Activated CD4-positive, alpha-beta T cell treated with anti-CD3 and anti-CD28 coated beads, Interleukin-2, amount 10 ng/mL, durations not matched to agents 24 days and 14 days (primary cell): ENCODE measurements around the gene PTPRT. TPM values are rescaled to one million over a fixed set of nuclear protein-coding genes. Genes with fewer than 3 reads are reported as not detected.

Experiments used
- DNase-seq: peaks from one replicate; pipeline ENCODE4 v3.0.0; 2022
- H3K27ac Mint-ChIP-seq: one replicate; pipeline ENCODE4 v1.8.0; 2022; ENCODE audit warnings: mild to moderate bottlenecking, mixed read lengths
- H3K27me3 Mint-ChIP-seq: one replicate; pipeline ENCODE4 v1.8.0; 2022; ENCODE audit warnings: mixed read lengths
- H3K36me3 Mint-ChIP-seq: one replicate; pipeline ENCODE4 v1.8.0; 2022; ENCODE audit warnings: low read depth, mild to moderate bottlenecking, mixed read lengths
- H3K4me1 Mint-ChIP-seq: one replicate; pipeline ENCODE4 v1.8.0; 2021; ENCODE audit warnings: mixed read lengths
- H3K4me3 Mint-ChIP-seq: one replicate; pipeline ENCODE4 v1.8.0; 2022; ENCODE audit warnings: mild to moderate bottlenecking, moderate library complexity, mixed read lengths
- H3K9me3 Mint-ChIP-seq: one replicate; pipeline ENCODE4 v1.8.0; 2021; ENCODE audit warnings: mixed read lengths
- intact Hi-C: fragments of 100-400 bp; cut with micrococcal nuclease; formaldehyde crosslinking; loops from one replicate; pipeline ENCODE4 v1.15.1; 2023
- total RNA-seq: library from RNA; stranded (reverse); gene quantifications from 2 replicates; pipeline ENCODE4 v1.2.3, GENCODE V29; 2022

PTPRT gene
- total RNA-seq, 1 donor from 2014 or later, result not detected

DNA sequence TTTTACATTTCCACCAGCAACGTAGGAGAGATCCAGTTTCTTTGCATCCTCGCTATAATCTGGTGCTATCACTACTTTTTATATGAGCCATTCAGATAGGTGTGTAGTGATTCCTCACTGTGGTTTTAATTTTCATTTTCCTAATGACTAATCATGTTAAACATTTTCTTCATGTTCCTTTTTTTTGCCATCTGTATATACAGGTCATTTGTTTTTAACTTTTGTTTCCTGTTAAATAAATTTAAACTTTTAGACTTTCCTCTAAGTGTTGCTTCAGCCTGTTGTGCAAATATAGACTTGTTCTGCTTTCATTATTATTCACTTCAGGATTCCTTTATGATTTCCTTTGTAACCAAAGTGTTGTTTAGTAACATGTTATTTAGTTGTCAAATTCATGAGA lies 697.4 kb downstream of the PTPRT start:
- H3K4me3 Mint-ChIP-seq, result no peak overlapping the region
- H3K27me3 Mint-ChIP-seq, result no peaks in the 10 kb centered on the region
- H3K27ac Mint-ChIP-seq, result no peak overlapping the region
- no peaks in the 10 kb centered on the region for H3K4me1 Mint-ChIP-seq
- H3K9me3 Mint-ChIP-seq, result no peaks in the 10 kb centered on the region
- H3K36me3 Mint-ChIP-seq, result no peaks in the 10 kb centered on the region
- no peak for DNase-seq
- intact Hi-C loops, result no loop called here

DNA sequence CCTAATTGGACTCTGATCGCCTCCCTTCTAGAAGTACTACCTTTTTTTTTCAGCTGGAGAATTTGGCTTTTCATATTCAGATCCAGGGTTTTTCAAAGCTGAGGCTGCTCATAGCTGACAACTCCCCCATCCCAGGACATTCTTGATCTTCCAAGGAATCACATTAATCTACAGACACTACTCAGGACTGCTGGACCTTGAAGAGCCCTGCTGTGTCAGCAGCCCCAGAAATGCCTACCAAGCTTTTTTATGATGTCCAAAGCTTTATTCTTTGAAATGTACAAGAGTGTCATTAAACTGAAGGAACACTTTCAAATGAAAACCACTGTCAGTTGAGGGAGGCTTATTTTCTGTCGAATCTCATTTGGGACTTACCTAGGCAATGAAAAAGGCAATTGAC lies 704.1 kb downstream of the PTPRT start:
- intact Hi-C loops, result no loop called here
- no peaks in the 10 kb centered on the region for H3K36me3 Mint-ChIP-seq
- H3K4me1 Mint-ChIP-seq, result no peaks in the 10 kb centered on the region
- no peak for DNase-seq
- no peaks in the 10 kb centered on the region for H3K9me3 Mint-ChIP-seq
- no peak overlapping the region for H3K4me3 Mint-ChIP-seq
- no peaks in the 10 kb centered on the region for H3K27me3 Mint-ChIP-seq
- no peak overlapping the region for H3K27ac Mint-ChIP-seq

DNA sequence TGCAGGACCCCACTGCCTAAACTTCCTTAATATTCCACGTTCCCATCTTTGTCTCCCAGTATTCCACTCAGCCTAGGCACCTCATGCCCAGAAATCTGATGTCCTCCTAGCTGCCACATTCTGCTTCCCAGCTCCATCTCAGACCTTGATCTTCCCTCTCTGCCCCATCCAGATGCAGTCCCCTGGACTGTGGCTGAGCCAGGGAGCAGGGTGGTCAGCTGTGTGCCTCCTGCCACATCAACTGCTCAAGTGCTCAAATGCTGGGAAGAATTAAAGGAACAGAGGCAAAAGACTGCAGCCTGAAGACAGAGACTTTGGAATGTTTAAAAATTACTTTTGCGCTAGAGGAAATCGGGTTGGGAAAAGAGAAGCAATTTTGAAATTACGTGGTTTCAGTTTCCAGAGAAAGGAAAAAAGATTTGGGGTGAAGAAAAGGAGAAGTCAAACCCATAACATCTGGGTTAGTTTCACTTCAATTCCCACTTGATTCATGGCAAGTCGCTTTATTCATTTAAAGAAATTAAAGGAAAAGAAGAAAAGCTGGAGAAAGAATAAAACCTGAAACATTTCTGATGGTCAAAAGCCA lies 704.8 kb downstream of the PTPRT start:
- Mint-ChIP-seq H3K4me1 (no peaks in the 10 kb centered on the region), H3K27ac (no peak overlapping the region), H3K4me3 (no peak overlapping the region), H3K9me3 (no peaks in the 10 kb centered on the region), H3K27me3 (no peaks in the 10 kb centered on the region), H3K36me3 (no peaks in the 10 kb centered on the region)
- intact Hi-C loops, result no loop called here
- DNase-seq, result no peak

DNA sequence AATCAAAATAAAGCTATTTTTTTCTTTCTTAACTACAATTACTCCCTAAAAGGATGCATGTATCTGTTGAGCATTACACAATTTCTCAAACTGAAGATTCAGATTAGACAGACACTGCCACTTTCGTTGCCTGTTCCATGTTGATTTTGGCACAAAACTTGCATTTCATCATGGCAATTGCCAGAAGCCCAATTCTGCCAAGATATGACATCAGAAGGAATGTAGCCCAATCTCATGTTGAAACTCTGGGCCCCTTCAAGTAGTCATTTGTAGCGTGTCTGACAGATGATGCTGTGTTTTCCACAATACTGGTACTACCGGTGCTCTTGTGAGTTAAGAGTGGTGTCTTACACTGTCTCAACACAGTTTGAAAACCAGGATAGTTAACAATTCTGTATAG lies 705.4 kb downstream of the PTPRT start:
- Mint-ChIP-seq H3K9me3 (no peaks in the 10 kb centered on the region), H3K4me3 (no peak overlapping the region), H3K27me3 (no peaks in the 10 kb centered on the region), H3K4me1 (no peaks in the 10 kb centered on the region), H3K36me3 (no peaks in the 10 kb centered on the region), H3K27ac (no peak overlapping the region)
- DNase-seq, result no peak
- intact Hi-C loops, result no loop called here

- no peaks in the 10 kb centered on the region for H3K27me3 Mint-ChIP-seq
- H3K27ac Mint-ChIP-seq, result no peak overlapping the region
- H3K4me3 Mint-ChIP-seq, result no peak overlapping the region
- no peaks in the 10 kb centered on the region for H3K4me1 Mint-ChIP-seq
- no peaks in the 10 kb centered on the region for H3K36me3 Mint-ChIP-seq
- intact Hi-C loops, result no loop called here
- peak; percentile 59 for DNase-seq
- H3K9me3 Mint-ChIP-seq, result no peaks in the 10 kb centered on the region
Observed at GRCh38 chr20:42483730-42484303, 705.9 kb downstream of the PTPRT start.

DNA sequence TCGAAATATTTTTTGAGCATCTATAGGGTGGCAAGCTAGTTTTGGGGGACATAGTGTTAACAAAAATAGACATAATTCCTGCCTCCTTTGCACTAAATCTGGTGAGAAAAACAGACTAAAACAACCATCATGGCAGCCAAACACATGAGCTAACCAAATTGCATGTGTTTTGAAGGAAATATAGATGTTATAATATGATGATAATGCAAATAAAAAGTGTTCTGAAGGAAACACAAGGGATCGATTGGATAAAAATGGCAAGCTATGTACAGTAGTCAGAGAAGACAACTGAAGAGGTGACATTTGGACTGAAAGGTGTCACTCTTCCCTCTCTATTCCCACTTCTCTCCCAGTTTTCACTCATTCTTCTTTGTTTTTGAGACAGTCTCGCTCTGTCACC lies 706.9 kb downstream of the PTPRT start:
- H3K4me1 Mint-ChIP-seq, result no peaks in the 10 kb centered on the region
- no peak for DNase-seq
- no peak overlapping the region for H3K27ac Mint-ChIP-seq
- H3K4me3 Mint-ChIP-seq, result no peak overlapping the region
- H3K9me3 Mint-ChIP-seq, result no peaks in the 10 kb centered on the region
- H3K36me3 Mint-ChIP-seq, result no peaks in the 10 kb centered on the region
- intact Hi-C loops, result no loop called here
- no peaks in the 10 kb centered on the region for H3K27me3 Mint-ChIP-seq

DNA sequence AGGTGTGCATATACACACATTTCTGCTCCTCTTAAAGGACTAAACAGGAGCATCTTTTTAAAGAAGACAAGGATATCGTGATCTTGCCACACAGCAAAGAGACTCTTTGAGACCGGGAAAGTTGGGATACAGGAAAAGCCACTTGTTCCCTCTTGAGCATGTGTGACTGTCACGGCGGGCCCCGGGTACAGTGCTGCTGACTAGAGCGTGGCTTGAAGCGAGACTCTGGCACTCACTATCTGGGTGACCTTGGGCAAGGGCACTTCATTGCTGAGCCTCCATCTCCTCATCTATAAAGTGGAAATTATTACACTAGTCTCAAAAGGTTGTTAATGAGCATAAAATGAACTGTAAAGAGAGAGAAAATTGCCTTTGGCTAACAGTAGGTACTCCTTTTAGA lies 713.9 kb downstream of the PTPRT start:
- Mint-ChIP-seq H3K36me3 (no peaks in the 10 kb centered on the region), H3K27me3 (no peaks in the 10 kb centered on the region), H3K4me3 (no peak overlapping the region), H3K4me1 (no peaks in the 10 kb centered on the region), H3K27ac (no peak overlapping the region), H3K9me3 (no peaks in the 10 kb centered on the region)
- DNase-seq, result no peak
- intact Hi-C loops, result no loop called here

DNA sequence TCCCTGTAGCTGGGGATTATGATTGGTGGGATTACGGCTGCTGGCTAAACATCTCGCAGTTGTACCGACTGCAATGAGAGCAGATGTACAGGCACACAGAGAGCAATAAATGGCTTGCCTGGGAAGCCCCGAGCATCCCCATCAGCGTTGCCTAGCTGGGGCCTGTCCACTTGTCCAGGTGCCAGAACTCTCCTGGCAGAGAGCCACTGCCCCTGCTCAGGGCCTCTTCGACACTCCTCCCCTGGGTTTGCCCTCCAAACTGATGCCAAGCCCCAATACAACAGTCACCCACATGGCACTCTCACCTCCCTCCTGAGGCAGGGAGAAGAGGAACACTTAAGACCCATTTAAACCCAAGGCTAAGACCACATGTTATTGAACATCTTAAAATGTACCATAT lies 715.1 kb downstream of the PTPRT start:
- no peak overlapping the region for H3K4me3 Mint-ChIP-seq
- intact Hi-C loops, result no loop called here
- no peak overlapping the region for H3K27ac Mint-ChIP-seq
- no peak for DNase-seq
- no peaks in the 10 kb centered on the region for H3K36me3 Mint-ChIP-seq
- no peaks in the 10 kb centered on the region for H3K4me1 Mint-ChIP-seq
- H3K9me3 Mint-ChIP-seq, result peaks cover 4% of the 10 kb centered on the region
- no peaks in the 10 kb centered on the region for H3K27me3 Mint-ChIP-seq

DNA sequence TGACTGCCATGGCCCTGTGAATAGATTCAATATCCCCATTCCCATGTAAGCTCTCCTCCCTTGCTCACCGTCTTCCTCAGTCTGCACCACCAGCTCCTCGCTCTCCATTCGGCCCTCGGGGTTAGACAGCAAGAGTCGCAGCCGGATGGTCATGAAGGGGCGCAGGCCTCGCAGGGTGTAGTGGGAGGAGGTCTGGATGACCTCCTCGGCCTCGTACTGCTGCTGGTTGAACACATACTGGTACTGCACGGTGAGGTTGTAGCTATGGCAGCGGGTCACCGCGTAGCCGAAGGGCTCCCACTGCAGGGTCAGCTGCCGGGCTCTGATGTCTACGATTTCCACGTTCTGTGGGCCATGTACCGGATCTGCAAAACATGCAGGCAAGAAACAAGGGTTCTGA lies 717.5 kb downstream of the PTPRT start:
- DNase-seq, result no peak
- intact Hi-C loops, result no loop called here
- Mint-ChIP-seq H3K36me3 (no peaks in the 10 kb centered on the region), H3K27me3 (no peaks in the 10 kb centered on the region), H3K4me1 (no peaks in the 10 kb centered on the region), H3K4me3 (no peak overlapping the region), H3K27ac (no peak overlapping the region), H3K9me3 (peaks cover 4% of the 10 kb centered on the region)

GRCh38 chr20:42461965-42462593 lies 727.6 kb downstream of the PTPRT start:
- DNase-seq, result no peak
- H3K36me3 Mint-ChIP-seq, result no peaks in the 10 kb centered on the region
- no peaks in the 10 kb centered on the region for H3K27me3 Mint-ChIP-seq
- H3K4me3 Mint-ChIP-seq, result no peak overlapping the region
- H3K9me3 Mint-ChIP-seq, result no peaks in the 10 kb centered on the region
- intact Hi-C loops, result no loop called here
- no peaks in the 10 kb centered on the region for H3K4me1 Mint-ChIP-seq
- no peak overlapping the region for H3K27ac Mint-ChIP-seq

- intact Hi-C loops, result no loop called here
- DNase-seq, result no peak
- H3K4me1 Mint-ChIP-seq, result no peaks in the 10 kb centered on the region
- H3K9me3 Mint-ChIP-seq, result no peaks in the 10 kb centered on the region
- no peaks in the 10 kb centered on the region for H3K27me3 Mint-ChIP-seq
- no peaks in the 10 kb centered on the region for H3K36me3 Mint-ChIP-seq
- H3K4me3 Mint-ChIP-seq, result no peak overlapping the region
- H3K27ac Mint-ChIP-seq, result no peak overlapping the region
Observed at GRCh38 chr20:42461291-42461690, 728.4 kb downstream of the PTPRT start.

- Mint-ChIP-seq H3K36me3 (no peaks in the 10 kb centered on the region), H3K4me1 (no peaks in the 10 kb centered on the region), H3K9me3 (no peaks in the 10 kb centered on the region), H3K27me3 (no peaks in the 10 kb centered on the region), H3K27ac (no peak overlapping the region), H3K4me3 (no peak overlapping the region)
- intact Hi-C loops, result no loop called here
- no peak for DNase-seq
Observed at GRCh38 chr20:42447270-42447669, 742.4 kb downstream of the PTPRT start.

- Mint-ChIP-seq H3K9me3 (no peaks in the 10 kb centered on the region), H3K27ac (no peak overlapping the region), H3K27me3 (no peaks in the 10 kb centered on the region), H3K36me3 (no peaks in the 10 kb centered on the region), H3K4me3 (no peak overlapping the region), H3K4me1 (no peaks in the 10 kb centered on the region)
- intact Hi-C loops, result no loop called here
- no peak for DNase-seq
Observed at GRCh38 chr20:42444799-42445198, 744.9 kb downstream of the PTPRT start.

GRCh38 chr20:42443200-42443599 lies 746.5 kb downstream of the PTPRT start:
- no peak overlapping the region for H3K27ac Mint-ChIP-seq
- H3K4me1 Mint-ChIP-seq, result no peaks in the 10 kb centered on the region

GRCh38 chr20:42442716-42443115 lies 747.0 kb downstream of the PTPRT start:
- Mint-ChIP-seq H3K4me1 (no peaks in the 10 kb centered on the region), H3K9me3 (no peaks in the 10 kb centered on the region), H3K27me3 (no peaks in the 10 kb centered on the region), H3K27ac (no peak overlapping the region), H3K4me3 (no peak overlapping the region), H3K36me3 (no peaks in the 10 kb centered on the region)
- DNase-seq, result no peak
- intact Hi-C loops, result no loop called here

More at GRCh38 chr20:42443200-42443599, 746.5 kb downstream of the PTPRT start:
- DNase-seq, result no peak
- Mint-ChIP-seq H3K9me3 (no peaks in the 10 kb centered on the region), H3K36me3 (no peaks in the 10 kb centered on the region), H3K4me3 (no peak overlapping the region), H3K27me3 (no peaks in the 10 kb centered on the region)
- intact Hi-C loops, result no loop called here
